ENCODE results near the gene TRIM41. TPM values are rescaled to one million over a fixed set of nuclear protein-coding genes. Genes with fewer than 3 reads are reported as not detected.

Gene TRIM41
- total and polyA plus RNA-seq, 9 of the 15 experiments (the other 6 are each of a cell fraction or from before 2014, with no cell fraction given), result 1.8 to 47.6 (median 20.9) TPM

DNA sequence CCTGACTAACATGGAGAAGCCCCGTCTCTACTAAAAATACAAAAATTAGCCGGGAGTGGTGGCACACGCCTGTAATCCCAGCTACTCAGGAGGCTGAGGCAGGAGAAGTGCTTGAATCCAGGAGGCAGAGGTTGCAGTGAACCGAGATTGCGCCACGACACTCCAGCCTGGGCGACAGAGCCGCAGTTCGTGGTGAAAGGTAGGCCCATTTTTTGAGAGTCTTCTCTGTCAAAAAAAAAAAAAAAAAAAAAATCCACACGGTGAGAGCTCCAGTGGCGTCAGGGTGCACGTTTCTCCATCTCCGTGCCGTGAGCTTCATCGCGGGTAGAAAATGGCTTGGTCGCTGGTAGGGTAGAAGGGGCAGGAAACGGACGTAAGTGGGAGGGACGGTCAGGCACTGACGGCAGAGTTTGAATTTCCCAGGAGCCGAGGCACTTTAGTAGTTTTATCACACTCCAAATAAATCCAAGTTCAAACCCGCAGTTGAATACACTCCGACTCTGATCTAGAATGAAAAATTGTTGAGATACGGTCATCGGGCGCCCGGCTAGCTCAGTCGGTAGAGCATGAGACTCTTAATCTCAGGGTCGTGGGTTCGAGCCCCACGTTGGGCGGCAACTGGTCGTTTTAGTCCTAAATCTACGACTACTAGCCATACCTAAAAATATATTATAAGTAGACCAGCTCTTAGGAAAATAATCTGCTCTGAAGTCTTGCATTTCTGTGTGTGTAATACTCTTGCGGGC is 15.7 kb upstream of the TRIM41 start (continued):
- TF ChIP-seq, protein P1, sequence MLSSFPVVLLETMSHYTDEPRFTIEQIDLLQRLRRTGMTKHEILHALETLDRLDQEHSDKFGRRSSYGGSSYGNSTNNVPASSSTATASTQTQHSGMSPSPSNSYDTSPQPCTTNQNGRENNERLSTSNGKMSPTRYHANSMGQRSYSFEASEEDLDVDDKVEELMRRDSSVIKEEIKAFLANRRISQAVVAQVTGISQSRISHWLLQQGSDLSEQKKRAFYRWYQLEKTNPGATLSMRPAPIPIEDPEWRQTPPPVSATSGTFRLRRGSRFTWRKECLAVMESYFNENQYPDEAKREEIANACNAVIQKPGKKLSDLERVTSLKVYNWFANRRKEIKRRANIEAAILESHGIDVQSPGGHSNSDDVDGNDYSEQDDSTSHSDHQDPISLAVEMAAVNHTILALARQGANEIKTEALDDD (IDR thresholded peaks at IDR 0.05), result peak; percentile 95
- TF ChIP-seq CXXC5 (CRISPR knock-in tag; IDR thresholded peaks at IDR 0.05) (peak; percentile 82), ZZZ3 (IDR thresholded peaks at IDR 0.05) (no peak), EZH2 (IDR thresholded peaks at IDR 0.05; ENCODE audit: borderline replicate concordance, low read depth, low read length) (no peak), NFIC (IDR thresholded peaks at IDR 0.05) (peak; percentile 77), ZNF76 (CRISPR knock-in tag; IDR thresholded peaks at IDR 0.05; ENCODE audit: borderline replicate concordance) (0 out of 2 replicates have a peak, but pooled peaks have one; percentile 27)
- TF ChIP-seq, protein P2, sequence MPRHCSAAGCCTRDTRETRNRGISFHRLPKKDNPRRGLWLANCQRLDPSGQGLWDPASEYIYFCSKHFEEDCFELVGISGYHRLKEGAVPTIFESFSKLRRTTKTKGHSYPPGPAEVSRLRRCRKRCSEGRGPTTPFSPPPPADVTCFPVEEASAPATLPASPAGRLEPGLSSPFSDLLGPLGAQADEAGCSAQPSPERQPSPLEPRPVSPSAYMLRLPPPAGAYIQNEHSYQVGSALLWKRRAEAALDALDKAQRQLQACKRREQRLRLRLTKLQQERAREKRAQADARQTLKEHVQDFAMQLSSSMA (CRISPR knock-in tag; IDR thresholded peaks at IDR 0.05), result no peak
- TF ChIP-seq, protein P3, sequence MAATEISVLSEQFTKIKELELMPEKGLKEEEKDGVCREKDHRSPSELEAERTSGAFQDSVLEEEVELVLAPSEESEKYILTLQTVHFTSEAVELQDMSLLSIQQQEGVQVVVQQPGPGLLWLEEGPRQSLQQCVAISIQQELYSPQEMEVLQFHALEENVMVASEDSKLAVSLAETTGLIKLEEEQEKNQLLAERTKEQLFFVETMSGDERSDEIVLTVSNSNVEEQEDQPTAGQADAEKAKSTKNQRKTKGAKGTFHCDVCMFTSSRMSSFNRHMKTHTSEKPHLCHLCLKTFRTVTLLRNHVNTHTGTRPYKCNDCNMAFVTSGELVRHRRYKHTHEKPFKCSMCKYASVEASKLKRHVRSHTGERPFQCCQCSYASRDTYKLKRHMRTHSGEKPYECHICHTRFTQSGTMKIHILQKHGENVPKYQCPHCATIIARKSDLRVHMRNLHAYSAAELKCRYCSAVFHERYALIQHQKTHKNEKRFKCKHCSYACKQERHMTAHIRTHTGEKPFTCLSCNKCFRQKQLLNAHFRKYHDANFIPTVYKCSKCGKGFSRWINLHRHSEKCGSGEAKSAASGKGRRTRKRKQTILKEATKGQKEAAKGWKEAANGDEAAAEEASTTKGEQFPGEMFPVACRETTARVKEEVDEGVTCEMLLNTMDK (IDR thresholded peaks at IDR 0.05; ENCODE audit: borderline replicate concordance, insufficient read depth, low read depth, low read length, poor library complexity, severe bottlenecking), result no peak
- TF ChIP-seq, protein P4, sequence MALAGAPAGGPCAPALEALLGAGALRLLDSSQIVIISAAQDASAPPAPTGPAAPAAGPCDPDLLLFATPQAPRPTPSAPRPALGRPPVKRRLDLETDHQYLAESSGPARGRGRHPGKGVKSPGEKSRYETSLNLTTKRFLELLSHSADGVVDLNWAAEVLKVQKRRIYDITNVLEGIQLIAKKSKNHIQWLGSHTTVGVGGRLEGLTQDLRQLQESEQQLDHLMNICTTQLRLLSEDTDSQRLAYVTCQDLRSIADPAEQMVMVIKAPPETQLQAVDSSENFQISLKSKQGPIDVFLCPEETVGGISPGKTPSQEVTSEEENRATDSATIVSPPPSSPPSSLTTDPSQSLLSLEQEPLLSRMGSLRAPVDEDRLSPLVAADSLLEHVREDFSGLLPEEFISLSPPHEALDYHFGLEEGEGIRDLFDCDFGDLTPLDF (CRISPR knock-in tag; IDR thresholded peaks at IDR 0.05), result no peak
- TF ChIP-seq, protein P5, sequence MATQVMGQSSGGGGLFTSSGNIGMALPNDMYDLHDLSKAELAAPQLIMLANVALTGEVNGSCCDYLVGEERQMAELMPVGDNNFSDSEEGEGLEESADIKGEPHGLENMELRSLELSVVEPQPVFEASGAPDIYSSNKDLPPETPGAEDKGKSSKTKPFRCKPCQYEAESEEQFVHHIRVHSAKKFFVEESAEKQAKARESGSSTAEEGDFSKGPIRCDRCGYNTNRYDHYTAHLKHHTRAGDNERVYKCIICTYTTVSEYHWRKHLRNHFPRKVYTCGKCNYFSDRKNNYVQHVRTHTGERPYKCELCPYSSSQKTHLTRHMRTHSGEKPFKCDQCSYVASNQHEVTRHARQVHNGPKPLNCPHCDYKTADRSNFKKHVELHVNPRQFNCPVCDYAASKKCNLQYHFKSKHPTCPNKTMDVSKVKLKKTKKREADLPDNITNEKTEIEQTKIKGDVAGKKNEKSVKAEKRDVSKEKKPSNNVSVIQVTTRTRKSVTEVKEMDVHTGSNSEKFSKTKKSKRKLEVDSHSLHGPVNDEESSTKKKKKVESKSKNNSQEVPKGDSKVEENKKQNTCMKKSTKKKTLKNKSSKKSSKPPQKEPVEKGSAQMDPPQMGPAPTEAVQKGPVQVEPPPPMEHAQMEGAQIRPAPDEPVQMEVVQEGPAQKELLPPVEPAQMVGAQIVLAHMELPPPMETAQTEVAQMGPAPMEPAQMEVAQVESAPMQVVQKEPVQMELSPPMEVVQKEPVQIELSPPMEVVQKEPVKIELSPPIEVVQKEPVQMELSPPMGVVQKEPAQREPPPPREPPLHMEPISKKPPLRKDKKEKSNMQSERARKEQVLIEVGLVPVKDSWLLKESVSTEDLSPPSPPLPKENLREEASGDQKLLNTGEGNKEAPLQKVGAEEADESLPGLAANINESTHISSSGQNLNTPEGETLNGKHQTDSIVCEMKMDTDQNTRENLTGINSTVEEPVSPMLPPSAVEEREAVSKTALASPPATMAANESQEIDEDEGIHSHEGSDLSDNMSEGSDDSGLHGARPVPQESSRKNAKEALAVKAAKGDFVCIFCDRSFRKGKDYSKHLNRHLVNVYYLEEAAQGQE (IDR thresholded peaks at IDR 0.05; ENCODE audit: borderline replicate concordance), result no peak
- TF ChIP-seq, protein P5 (CRISPR knock-in tag; IDR thresholded peaks at IDR 0.05; ENCODE audit: low read depth), result no peak
- TF ChIP-seq, protein P6, sequence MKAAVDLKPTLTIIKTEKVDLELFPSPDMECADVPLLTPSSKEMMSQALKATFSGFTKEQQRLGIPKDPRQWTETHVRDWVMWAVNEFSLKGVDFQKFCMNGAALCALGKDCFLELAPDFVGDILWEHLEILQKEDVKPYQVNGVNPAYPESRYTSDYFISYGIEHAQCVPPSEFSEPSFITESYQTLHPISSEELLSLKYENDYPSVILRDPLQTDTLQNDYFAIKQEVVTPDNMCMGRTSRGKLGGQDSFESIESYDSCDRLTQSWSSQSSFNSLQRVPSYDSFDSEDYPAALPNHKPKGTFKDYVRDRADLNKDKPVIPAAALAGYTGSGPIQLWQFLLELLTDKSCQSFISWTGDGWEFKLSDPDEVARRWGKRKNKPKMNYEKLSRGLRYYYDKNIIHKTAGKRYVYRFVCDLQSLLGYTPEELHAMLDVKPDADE (conservative IDR thresholded peaks at IDR 0.05; ENCODE audit: control insufficient read depth, low read depth, low read length), result peak; percentile 95

Data from K562 (cell line).